Hematopoietic multipotent progenitor cell treated with erythropoietin and hydrocortisone succinate and interleukin-3 and kit ligand, for 17 days (in vitro differentiated cells): ENCODE data around the gene RALGPS2.

Source experiments
- DNase-seq: peaks from one replicate; pipeline ENCODE4 v3.0.0-alpha.2; 2015; ENCODE audit warnings: low spot score

The RALGPS2 gene

GRCh38 chr1:178864326-178864725 is 139.3 kb downstream of the RALGPS2 start:
- DNase-seq: no peak

GRCh38 chr1:178867670-178868069 is 142.6 kb downstream of the RALGPS2 start:
- no peak for DNase-seq

- no peak for DNase-seq
Observed at GRCh38 chr1:178868706-178869105, 143.7 kb downstream of the RALGPS2 start.

GRCh38 chr1:178869119-178869697 is 144.2 kb downstream of the RALGPS2 start:
- no peak for DNase-seq

- no peak for DNase-seq
Observed at GRCh38 chr1:178870221-178870620, 145.2 kb downstream of the RALGPS2 start.

GRCh38 chr1:178870944-178871343 is 145.9 kb downstream of the RALGPS2 start, which contains the start of gene ANGPTL1:
TSS of gene ANGPTL1 (minus strand) at chr1:178871077. CDS start at chr1:178865776, 5,301 bp downstream.
- no peak for DNase-seq

GRCh38 chr1:178871551-178872320 is 146.7 kb downstream of the RALGPS2 start:
- DNase-seq: no peak

GRCh38 chr1:178874966-178875365 is 149.9 kb downstream of the RALGPS2 start:
- no peak for DNase-seq

GRCh38 chr1:178875936-178876335 is 150.9 kb downstream of the RALGPS2 start:
- DNase-seq: no peak

GRCh38 chr1:178877896-178878295 is 152.9 kb downstream of the RALGPS2 start:
- no peak for DNase-seq

GRCh38 chr1:178881950-178882349 is 156.9 kb downstream of the RALGPS2 start:
- DNase-seq: no peak

GRCh38 chr1:178885869-178886268 is 160.8 kb downstream of the RALGPS2 start:
- DNase-seq: no peak

GRCh38 chr1:178886551-178886950 is 161.5 kb downstream of the RALGPS2 start:
- DNase-seq: no peak

GRCh38 chr1:178895928-178896327 is 170.9 kb downstream of the RALGPS2 start:
- DNase-seq: no peak

- DNase-seq: no peak
Observed at GRCh38 chr1:178898401-178898800, 173.4 kb downstream of the RALGPS2 start.

- DNase-seq: no peak
Observed at GRCh38 chr1:178899402-178899801, 174.4 kb downstream of the RALGPS2 start.

- no peak for DNase-seq
Observed at GRCh38 chr1:178901482-178902125, 176.6 kb downstream of the RALGPS2 start.

- no peak for DNase-seq
Observed at GRCh38 chr1:178908358-178908757, 183.3 kb downstream of the RALGPS2 start.

GRCh38 chr1:178910023-178910422 is 185.0 kb downstream of the RALGPS2 start:
- no peak for DNase-seq

GRCh38 chr1:178912597-178912996 is 187.6 kb downstream of the RALGPS2 start:
- DNase-seq: no peak

GRCh38 chr1:178916448-178917174 is 191.6 kb downstream of the RALGPS2 start:
- no peak for DNase-seq

- no peak for DNase-seq
Observed at GRCh38 chr1:178918308-178918707, 193.3 kb downstream of the RALGPS2 start.
